HepG2 (cell line): ENCODE results near the gene ENTPD2. TPM values are rescaled to one million over a fixed set of nuclear protein-coding genes. Genes with fewer than 3 reads are reported as not detected.

Experiments
- ETV5 ChIP-seq: IDR thresholded peaks from 2 replicates; pipeline ENCODE4 v1.6.1; 2018; ENCODE audit warnings: missing biosample characterization, missing genetic modification reagents, inconsistent platforms, borderline replicate concordance
- IKZF5 ChIP-seq: IDR thresholded peaks from 2 replicates; pipeline ENCODE4 v1.6.1; 2018; ENCODE audit warnings: missing genetic modification reagents, mild to moderate bottlenecking, missing compliant biosample characterization
- NONO ChIP-seq, 2 experiments: fragments of 450-650 bp in 1 of 2; sonication (generic) in 1 of 2; formaldehyde crosslinking in 1 of 2; IDR thresholded peaks in 1 of 2; conservative IDR thresholded peaks in 1 of 2; 2 replicates each; pipeline versions ENCODE4 v1.6.1 to v1.8.0; 2017 to 2022; ENCODE audit warnings: mild to moderate bottlenecking in 1 of 2, missing genetic modification reagents in 1 of 2, moderate library complexity in 1 of 2
- REL ChIP-seq: sonication (generic); formaldehyde crosslinking; conservative IDR thresholded peaks from 2 replicates; pipeline ENCODE4 v1.8.0; 2022; ENCODE audit warnings: mild to moderate bottlenecking, missing genetic modification reagents, moderate library complexity
- RXRB ChIP-seq: IDR thresholded peaks from 2 replicates; pipeline ENCODE4 v1.6.1; 2016; ENCODE audit warnings: borderline replicate concordance, missing genetic modification reagents, missing compliant biosample characterization
- SALL1 ChIP-seq: sonication (generic); formaldehyde crosslinking; IDR thresholded peaks from 2 replicates; pipeline ENCODE4 v1.8.0; 2022; ENCODE audit warnings: mild to moderate bottlenecking, missing genetic modification reagents
- ZFP91 ChIP-seq: sonication (generic); formaldehyde crosslinking; IDR thresholded peaks from 2 replicates; pipeline ENCODE4 v1.9.0; 2022; ENCODE audit warnings: missing genetic modification reagents, mild to moderate bottlenecking, borderline replicate concordance
- ZNF296 ChIP-seq: sonication (generic); formaldehyde crosslinking; conservative IDR thresholded peaks from 2 replicates; pipeline ENCODE4 v1.5.0; 2020; ENCODE audit warnings: mild to moderate bottlenecking, missing genetic modification reagents
- ZNF333 ChIP-seq: sonication (generic); formaldehyde crosslinking; IDR thresholded peaks from 2 replicates; pipeline ENCODE4 v1.4.0; 2020; ENCODE audit warnings: mild to moderate bottlenecking, missing genetic modification reagents, borderline replicate concordance
- ZNF367 ChIP-seq: sonication (generic); formaldehyde crosslinking; IDR thresholded peaks from 2 replicates; pipeline ENCODE4 v1.4.0; 2020; ENCODE audit warnings: missing genetic modification reagents, borderline replicate concordance
- ZSCAN22 ChIP-seq: sonication (generic); formaldehyde crosslinking; IDR thresholded peaks from 2 replicates; pipeline ENCODE4 v1.4.0; 2020; ENCODE audit warnings: mild to moderate bottlenecking, missing genetic modification reagents
- polyA plus RNA-seq, 8 experiments: library from polyadenylated mRNA; depleted of rRNA in 3 of 8; stranded (reverse) in 7 of 8; unstranded in 1 of 8; fragments of >200 nt; fragmentation: Illumina TruSeq in 4 of 8; extraction: Trizol in 4 of 8; gene quantifications; 2 replicates each; pipeline versions ENCODE4 v1.2.1 to v1.2.3, GENCODE V29; 2011 to 2016; ENCODE audit warnings: low read depth in 4 of 8, missing spikeins in 1 of 8, mixed read lengths in 1 of 8; ENCODE audit not compliant: insufficient read depth in 1 of 8
- total RNA-seq, 5 experiments: library from RNA; depleted of rRNA; stranded (reverse); fragments of >200 nt; fragmentation: Illumina TruSeq; extraction: Trizol; gene quantifications; 2 replicates each; pipeline ENCODE4 v1.2.3, GENCODE V29; 2016; ENCODE audit warnings: low read depth in 1 of 5
- TF ChIP-seq, protein P1 (sequence below): sonication (generic); formaldehyde crosslinking; IDR thresholded peaks from 2 replicates; pipeline ENCODE4 v1.8.1; 2023; ENCODE audit warnings: mild to moderate bottlenecking, moderate library complexity, missing genetic modification reagents
- TF ChIP-seq, protein P2 (sequence below): sonication (generic); formaldehyde crosslinking; IDR thresholded peaks from 2 replicates; pipeline ENCODE4 v1.4.0; 2020; ENCODE audit warnings: mild to moderate bottlenecking, missing genetic modification reagents, borderline replicate concordance
- TF ChIP-seq, protein P3 (sequence below): sonication (generic); formaldehyde crosslinking; IDR thresholded peaks from 2 replicates; pipeline ENCODE4 v1.4.0; 2020; ENCODE audit warnings: missing genetic modification reagents, borderline replicate concordance

Gene ENTPD2
- total and polyA plus RNA-seq, 2 of the 13 experiments (the other 11 are each of a cell fraction or from before 2014, with no cell fraction given): 0.95 to 3.2 TPM

DNA sequence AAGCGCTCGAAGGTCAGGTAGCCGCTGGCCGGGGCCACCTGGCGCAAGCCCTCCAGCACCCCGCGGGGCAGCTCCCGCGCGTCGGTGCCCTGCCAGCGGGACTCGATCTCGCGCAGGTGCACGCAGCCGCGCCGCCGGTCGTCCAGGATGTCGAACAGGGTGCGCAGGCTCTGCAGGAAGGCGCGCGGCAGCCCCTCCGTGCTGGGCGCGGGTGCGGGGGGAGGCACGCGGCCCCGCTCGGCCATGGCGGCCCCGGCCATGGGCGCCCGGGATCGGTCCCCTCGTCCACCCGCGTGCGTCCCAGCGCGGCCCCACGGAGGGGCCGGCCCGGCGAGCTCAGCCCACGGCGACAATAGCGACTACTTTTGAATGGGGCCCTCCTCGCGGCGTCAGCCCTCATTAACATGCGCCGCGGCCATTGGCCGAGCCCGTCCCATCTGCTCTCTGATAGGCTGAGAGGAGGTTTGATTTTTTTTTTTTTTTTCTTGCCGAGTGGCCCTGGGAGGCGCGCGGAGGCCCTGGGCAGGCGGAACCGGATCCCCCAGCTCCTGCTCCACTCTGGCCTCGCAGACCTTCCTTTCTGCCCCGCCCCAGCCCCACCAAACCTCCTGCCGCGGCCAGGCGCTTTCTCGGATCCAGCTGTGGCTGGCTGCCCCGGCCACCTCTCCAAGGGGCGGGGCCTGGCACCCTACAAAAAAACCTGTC lies 16.5 kb upstream of the ENTPD2 start, which contains the start of gene SAPCD2 (continued):
- TF ChIP-seq, protein P1, sequence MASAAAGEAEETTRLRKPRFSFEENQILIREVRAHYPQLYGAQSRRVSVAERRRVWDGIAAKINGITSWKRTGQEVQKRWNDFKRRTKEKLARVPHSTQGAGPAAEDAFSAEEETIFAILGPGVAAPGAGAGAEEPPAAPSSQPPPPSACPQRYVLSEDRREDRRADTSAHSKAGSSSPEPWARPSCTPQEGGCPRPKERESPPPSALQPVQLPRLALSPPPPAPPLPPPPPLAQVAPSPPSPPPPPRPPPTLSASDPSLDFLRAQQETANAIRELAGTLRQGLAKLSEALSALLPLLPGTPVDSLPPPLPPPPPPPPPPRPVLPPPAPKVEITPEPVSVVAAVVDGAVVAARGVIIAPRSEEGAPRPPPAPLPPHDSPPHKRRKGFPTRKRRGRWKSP: peak; percentile 62
- TF ChIP-seq NONO (IDR thresholded peaks at IDR 0.05) (no peak), NONO (CRISPR knock-in tag; conservative IDR thresholded peaks at IDR 0.05) (peak; percentile 58; the same call in 1 of the 2 replicates), ETV5 (CRISPR knock-in tag) (peak; percentile 57), ZSCAN22 (CRISPR knock-in tag) (no peak), ZNF296 (CRISPR knock-in tag) (0 out of 2 replicates have a peak, but pooled peaks have one; percentile 9), SALL1 (CRISPR knock-in tag) (0 out of 2 replicates have a peak, but pooled peaks have one; percentile 20), RXRB (CRISPR knock-in tag) (no peak), ZNF367 (CRISPR knock-in tag) (no peak), ZFP91 (CRISPR knock-in tag) (peak; percentile 54; the same call in 1 of the 2 replicates), ZNF333 (CRISPR knock-in tag) (no peak), REL (CRISPR knock-in tag) (no peak), IKZF5 (CRISPR knock-in tag) (peak; percentile 51; the same call in 1 of the 2 replicates)
- TF ChIP-seq, protein P2, sequence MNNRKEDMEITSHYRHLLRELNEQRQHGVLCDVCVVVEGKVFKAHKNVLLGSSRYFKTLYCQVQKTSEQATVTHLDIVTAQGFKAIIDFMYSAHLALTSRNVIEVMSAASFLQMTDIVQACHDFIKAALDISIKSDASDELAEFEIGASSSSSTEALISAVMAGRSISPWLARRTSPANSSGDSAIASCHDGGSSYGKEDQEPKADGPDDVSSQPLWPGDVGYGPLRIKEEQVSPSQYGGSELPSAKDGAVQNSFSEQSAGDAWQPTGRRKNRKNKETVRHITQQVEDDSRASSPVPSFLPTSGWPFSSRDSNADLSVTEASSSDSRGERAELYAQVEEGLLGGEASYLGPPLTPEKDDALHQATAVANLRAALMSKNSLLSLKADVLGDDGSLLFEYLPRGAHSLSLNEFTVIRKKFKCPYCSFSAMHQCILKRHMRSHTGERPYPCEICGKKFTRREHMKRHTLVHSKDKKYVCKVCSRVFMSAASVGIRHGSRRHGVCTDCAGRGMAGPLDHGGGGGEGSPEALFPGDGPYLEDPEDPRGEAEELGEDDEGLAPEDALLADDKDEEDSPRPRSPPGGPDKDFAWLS (CRISPR knock-in tag): no peak
- TF ChIP-seq, protein P3, sequence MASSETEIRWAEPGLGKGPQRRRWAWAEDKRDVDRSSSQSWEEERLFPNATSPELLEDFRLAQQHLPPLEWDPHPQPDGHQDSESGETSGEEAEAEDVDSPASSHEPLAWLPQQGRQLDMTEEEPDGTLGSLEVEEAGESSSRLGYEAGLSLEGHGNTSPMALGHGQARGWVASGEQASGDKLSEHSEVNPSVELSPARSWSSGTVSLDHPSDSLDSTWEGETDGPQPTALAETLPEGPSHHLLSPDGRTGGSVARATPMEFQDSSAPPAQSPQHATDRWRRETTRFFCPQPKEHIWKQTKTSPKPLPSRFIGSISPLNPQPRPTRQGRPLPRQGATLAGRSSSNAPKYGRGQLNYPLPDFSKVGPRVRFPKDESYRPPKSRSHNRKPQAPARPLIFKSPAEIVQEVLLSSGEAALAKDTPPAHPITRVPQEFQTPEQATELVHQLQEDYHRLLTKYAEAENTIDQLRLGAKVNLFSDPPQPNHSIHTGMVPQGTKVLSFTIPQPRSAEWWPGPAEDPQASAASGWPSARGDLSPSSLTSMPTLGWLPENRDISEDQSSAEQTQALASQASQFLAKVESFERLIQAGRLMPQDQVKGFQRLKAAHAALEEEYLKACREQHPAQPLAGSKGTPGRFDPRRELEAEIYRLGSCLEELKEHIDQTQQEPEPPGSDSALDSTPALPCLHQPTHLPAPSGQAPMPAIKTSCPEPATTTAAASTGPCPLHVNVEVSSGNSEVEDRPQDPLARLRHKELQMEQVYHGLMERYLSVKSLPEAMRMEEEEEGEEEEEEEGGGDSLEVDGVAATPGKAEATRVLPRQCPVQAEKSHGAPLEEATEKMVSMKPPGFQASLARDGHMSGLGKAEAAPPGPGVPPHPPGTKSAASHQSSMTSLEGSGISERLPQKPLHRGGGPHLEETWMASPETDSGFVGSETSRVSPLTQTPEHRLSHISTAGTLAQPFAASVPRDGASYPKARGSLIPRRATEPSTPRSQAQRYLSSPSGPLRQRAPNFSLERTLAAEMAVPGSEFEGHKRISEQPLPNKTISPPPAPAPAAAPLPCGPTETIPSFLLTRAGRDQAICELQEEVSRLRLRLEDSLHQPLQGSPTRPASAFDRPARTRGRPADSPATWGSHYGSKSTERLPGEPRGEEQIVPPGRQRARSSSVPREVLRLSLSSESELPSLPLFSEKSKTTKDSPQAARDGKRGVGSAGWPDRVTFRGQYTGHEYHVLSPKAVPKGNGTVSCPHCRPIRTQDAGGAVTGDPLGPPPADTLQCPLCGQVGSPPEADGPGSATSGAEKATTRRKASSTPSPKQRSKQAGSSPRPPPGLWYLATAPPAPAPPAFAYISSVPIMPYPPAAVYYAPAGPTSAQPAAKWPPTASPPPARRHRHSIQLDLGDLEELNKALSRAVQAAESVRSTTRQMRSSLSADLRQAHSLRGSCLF: no peak
